ENCODE measurements around the gene UMODL1.

DNA sequence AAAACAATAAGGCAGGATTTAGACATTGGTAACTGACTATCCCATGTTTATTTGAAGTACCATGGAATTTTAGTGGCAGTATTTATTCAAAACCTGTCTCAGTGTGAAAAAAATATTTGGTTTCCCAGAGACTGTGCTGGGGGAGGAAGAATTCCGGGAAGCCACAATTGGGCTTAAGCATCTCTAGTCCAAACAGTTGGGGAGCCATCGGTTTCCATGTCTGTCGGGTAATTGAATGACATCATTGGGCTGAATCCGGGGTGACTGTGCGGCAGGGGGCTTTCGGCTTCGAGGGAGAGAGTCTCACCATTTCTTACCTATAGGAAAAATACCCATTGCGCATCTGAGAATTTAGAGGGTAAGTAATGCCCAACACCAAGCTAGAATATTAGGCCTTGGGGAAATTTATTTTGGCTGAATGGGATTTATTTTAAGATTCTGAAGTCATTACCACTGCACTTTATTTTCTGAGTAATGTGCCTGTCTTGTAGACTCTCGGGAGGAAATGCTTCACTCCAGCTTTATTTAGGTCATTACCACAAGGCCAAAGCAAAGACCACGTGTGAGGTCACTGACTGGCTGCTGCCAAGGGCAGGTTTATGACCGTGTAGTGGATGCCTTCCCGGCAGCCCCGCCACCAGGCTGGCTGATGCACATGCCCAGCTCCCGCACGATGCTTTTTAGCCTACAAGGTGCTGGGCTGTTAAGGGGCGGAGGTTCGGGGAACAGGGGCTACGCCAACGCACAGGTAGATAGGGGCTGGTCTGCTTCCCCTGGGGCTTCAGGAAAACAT lies 23.1 kb upstream of the UMODL1 start:
- TF ChIP-seq, protein P1, sequence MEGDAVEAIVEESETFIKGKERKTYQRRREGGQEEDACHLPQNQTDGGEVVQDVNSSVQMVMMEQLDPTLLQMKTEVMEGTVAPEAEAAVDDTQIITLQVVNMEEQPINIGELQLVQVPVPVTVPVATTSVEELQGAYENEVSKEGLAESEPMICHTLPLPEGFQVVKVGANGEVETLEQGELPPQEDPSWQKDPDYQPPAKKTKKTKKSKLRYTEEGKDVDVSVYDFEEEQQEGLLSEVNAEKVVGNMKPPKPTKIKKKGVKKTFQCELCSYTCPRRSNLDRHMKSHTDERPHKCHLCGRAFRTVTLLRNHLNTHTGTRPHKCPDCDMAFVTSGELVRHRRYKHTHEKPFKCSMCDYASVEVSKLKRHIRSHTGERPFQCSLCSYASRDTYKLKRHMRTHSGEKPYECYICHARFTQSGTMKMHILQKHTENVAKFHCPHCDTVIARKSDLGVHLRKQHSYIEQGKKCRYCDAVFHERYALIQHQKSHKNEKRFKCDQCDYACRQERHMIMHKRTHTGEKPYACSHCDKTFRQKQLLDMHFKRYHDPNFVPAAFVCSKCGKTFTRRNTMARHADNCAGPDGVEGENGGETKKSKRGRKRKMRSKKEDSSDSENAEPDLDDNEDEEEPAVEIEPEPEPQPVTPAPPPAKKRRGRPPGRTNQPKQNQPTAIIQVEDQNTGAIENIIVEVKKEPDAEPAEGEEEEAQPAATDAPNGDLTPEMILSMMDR (IDR thresholded peaks at IDR 0.05), result no peak
- TF ChIP-seq POLR2A (IDR thresholded peaks at IDR 0.05), result no peak

Measured in testis (tissue), 2 donors.